Activated CD8-positive, alpha-beta T cell treated with anti-CD3 and anti-CD28 coated beads for 36 hours (primary cell): ENCODE results near the gene OR4D11. TPM values are rescaled to one million over a fixed set of nuclear protein-coding genes. Genes with fewer than 3 reads are reported as not detected.
"Not testable (repeated sequence)": the region's sequence is repeated elsewhere in the genome, so short reads cannot be mapped to it uniquely, and the experiment has no call there.

Experiments used
- ATAC-seq: fragments of 200-7000 bp; cut with Tn5 transposase; one replicate; pipeline ENCODE4 v1.10.0; 2021; ENCODE audit warnings: mild to moderate bottlenecking, moderate library complexity
- CTCF ChIA-PET: fragments of 350-600 bp; sonication (Branson Sonifier 250); formaldehyde crosslinking; loops from one replicate; lab custom pipeline; 2021; ENCODE audit warnings: antibody characterized with exemption; lab: Charles Lee
- POLR2A ChIA-PET: fragments of 350-600 bp; sonication (Branson Sonifier 250); formaldehyde crosslinking; loops from one replicate; lab custom pipeline; 2021; ENCODE audit warnings: antibody characterized with exemption; lab: Charles Lee
- DNase-seq: peaks from one replicate; pipeline ENCODE4 v3.0.0-alpha.2; 2020
- H3K27ac Mint-ChIP-seq: one replicate; pipeline ENCODE4 v1.8.0; 2021; ENCODE audit warnings: mild to moderate bottlenecking, mixed read lengths
- H3K27me3 Mint-ChIP-seq: one replicate; pipeline ENCODE4 v1.8.0; 2021; ENCODE audit warnings: mixed read lengths
- H3K36me3 Mint-ChIP-seq: one replicate; pipeline ENCODE4 v1.8.0; 2021; ENCODE audit warnings: low read depth, mixed read lengths
- H3K4me1 Mint-ChIP-seq: one replicate; pipeline ENCODE4 v1.8.0; 2021; ENCODE audit warnings: low read depth, mixed read lengths
- H3K4me3 Mint-ChIP-seq: one replicate; pipeline ENCODE4 v1.8.0; 2021; ENCODE audit warnings: mild to moderate bottlenecking, moderate library complexity, mixed read lengths
- H3K9me3 Mint-ChIP-seq: one replicate; pipeline ENCODE4 v1.8.0; 2021; ENCODE audit warnings: mixed read lengths
- intact Hi-C: fragments of 100-400 bp; cut with micrococcal nuclease; formaldehyde crosslinking; loops from one replicate; pipeline ENCODE4 v1.10.0; 2022
- total RNA-seq, 2 experiments: library from RNA; stranded (reverse); gene quantifications; one replicate each; pipeline ENCODE4 v1.2.3, GENCODE V29; 2021
- TF ChIP-seq, protein P1 (sequence below): fragments of 200-600 bp; IDR thresholded peaks from one replicate; pipeline ENCODE4 v1.8.0; 2022; ENCODE audit warnings: antibody characterized with exemption, mild to moderate bottlenecking

Gene OR4D11
- total RNA-seq, 2 experiments from 2014 or later = not detected

GRCh38 chr11:59534676-59535075 lies 31.3 kb downstream of the OR4D11 start:
- peaks cover 2% of the 10 kb centered on the region for H3K27me3 Mint-ChIP-seq
- DNase-seq (no peak), ATAC-seq (no peak)
- no peaks in the 10 kb centered on the region for H3K36me3 Mint-ChIP-seq
- no peak overlapping the region for H3K27ac Mint-ChIP-seq
- no peaks in the 10 kb centered on the region for H3K9me3 Mint-ChIP-seq
- peaks cover 10% of the 10 kb centered on the region for H3K4me1 Mint-ChIP-seq
- CTCF ChIA-PET = interaction anchor here (1.2 to 1.4 kb wide), 2 partner anchors 105 to 145 kb away, joined by 3 read pairs; no protein-coding TSS in a partner anchor
- POLR2A ChIA-PET = no interaction called here
- TF ChIP-seq, protein P1, sequence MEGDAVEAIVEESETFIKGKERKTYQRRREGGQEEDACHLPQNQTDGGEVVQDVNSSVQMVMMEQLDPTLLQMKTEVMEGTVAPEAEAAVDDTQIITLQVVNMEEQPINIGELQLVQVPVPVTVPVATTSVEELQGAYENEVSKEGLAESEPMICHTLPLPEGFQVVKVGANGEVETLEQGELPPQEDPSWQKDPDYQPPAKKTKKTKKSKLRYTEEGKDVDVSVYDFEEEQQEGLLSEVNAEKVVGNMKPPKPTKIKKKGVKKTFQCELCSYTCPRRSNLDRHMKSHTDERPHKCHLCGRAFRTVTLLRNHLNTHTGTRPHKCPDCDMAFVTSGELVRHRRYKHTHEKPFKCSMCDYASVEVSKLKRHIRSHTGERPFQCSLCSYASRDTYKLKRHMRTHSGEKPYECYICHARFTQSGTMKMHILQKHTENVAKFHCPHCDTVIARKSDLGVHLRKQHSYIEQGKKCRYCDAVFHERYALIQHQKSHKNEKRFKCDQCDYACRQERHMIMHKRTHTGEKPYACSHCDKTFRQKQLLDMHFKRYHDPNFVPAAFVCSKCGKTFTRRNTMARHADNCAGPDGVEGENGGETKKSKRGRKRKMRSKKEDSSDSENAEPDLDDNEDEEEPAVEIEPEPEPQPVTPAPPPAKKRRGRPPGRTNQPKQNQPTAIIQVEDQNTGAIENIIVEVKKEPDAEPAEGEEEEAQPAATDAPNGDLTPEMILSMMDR = no peak
- H3K4me3 Mint-ChIP-seq = no peak overlapping the region
- intact Hi-C loops = no loop called here

GRCh38 chr11:59542142-59542810 lies 38.9 kb downstream of the OR4D11 start:
- no peak overlapping the region for H3K27ac Mint-ChIP-seq
- intact Hi-C loops = loop anchor here (10.0 kb wide), 1 partner anchor 263 kb away; no protein-coding TSS in a partner anchor
- H3K36me3 Mint-ChIP-seq = no peaks in the 10 kb centered on the region
- CTCF ChIA-PET = no interaction called here
- no peaks in the 10 kb centered on the region for H3K27me3 Mint-ChIP-seq
- no peaks in the 10 kb centered on the region for H3K9me3 Mint-ChIP-seq
- ATAC-seq (no peak), DNase-seq (no peak)
- TF ChIP-seq, protein P1 = no peak
- H3K4me3 Mint-ChIP-seq = no peak overlapping the region
- H3K4me1 Mint-ChIP-seq = peaks cover 6% of the 10 kb centered on the region
- POLR2A ChIA-PET = interaction anchor here (0.7 kb wide), 1 partner anchor 21 kb away, joined by 4 read pairs; no protein-coding TSS in a partner anchor

GRCh38 chr11:59543713-59544112 lies 40.3 kb downstream of the OR4D11 start:
- intact Hi-C loops = loop anchor here (10.0 kb wide), 1 partner anchor 261 kb away; no protein-coding TSS in a partner anchor
- H3K4me3 Mint-ChIP-seq, ATAC-seq, H3K4me1 Mint-ChIP-seq, H3K27ac Mint-ChIP-seq, CTCF ChIA-PET, POLR2A ChIA-PET, H3K36me3 Mint-ChIP-seq, DNase-seq, H3K27me3 Mint-ChIP-seq, H3K9me3 Mint-ChIP-seq: not testable (repeated sequence)

DNA sequence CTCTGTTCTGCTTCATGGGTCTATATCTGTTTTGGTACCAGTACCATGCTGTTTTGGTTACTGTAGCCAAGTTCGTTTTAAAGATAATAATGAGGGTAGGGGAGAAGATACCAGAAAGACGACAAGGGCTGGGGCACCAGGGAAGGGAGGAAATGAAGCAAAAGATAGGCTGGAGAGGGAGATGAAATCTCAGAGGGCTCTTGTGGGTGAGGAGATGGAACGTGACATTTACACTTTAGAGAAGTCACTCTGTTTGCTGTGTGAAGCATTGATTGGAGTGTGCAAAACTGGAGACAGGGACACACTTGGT lies 41.4 kb downstream of the OR4D11 start:
- no peak overlapping the region for H3K4me3 Mint-ChIP-seq
- POLR2A ChIA-PET = no interaction called here

DNA sequence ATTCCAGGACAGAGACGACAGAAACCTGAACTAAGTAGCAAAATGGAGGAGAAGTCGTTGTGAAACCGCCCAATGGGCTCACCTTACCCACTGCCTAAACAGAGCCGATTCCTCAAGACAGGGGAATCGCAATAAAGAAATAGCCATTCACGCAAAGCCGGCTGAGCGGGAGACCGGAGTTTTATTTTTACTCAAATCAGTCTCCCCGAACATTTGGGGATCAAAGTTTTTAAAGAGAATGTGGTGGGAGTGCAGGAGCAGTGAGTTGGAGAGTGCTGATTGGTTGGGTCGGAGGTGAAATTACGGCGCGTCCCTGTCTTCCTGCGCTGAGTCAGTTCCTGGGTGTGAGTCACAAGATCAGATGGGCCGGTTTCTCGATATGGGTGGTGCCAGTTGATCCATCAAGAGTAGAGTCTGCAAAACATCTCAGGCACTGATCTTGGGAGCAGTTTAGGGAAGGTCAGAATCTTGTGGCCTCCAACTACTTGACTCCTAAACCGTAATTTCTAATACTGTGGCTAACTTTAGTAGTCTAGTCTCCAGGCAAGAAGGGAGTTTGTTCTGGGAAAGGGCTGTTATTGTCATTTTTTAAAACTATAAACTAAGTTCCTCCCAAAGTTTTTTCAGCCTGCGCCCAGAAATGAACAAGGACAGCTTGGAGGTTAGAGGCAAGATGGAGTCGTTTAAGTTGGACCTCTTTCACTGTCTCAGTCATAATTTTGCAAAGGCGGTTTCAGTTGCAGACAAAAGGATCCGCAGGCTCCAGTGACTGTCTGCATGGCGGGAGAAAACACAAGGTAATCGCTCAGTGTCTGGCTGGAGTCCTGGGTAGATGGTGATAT lies 42.0 kb downstream of the OR4D11 start:
- intact Hi-C loops = loop anchor here (10.0 kb wide), 1 partner anchor 259 kb away; no protein-coding TSS in a partner anchor
- Mint-ChIP-seq H3K27me3 (no peaks in the 10 kb centered on the region), H3K27ac (no peak overlapping the region), H3K4me3 (no peak overlapping the region), H3K4me1 (peaks cover 12% of the 10 kb centered on the region), H3K36me3 (no peaks in the 10 kb centered on the region), H3K9me3 (no peaks in the 10 kb centered on the region)
- DNase-seq (no peak), ATAC-seq (no peak)
- CTCF ChIA-PET = no interaction called here
- TF ChIP-seq, protein P1 = no peak
- POLR2A ChIA-PET = no interaction called here

More for the DNA sequence above, 41.4 kb downstream of the OR4D11 start:
- ATAC-seq (no peak), DNase-seq (no peak)
- Mint-ChIP-seq H3K4me1 (peaks cover 12% of the 10 kb centered on the region), H3K27ac (no peak overlapping the region), H3K36me3 (no peaks in the 10 kb centered on the region), H3K9me3 (no peaks in the 10 kb centered on the region), H3K27me3 (no peaks in the 10 kb centered on the region)
- TF ChIP-seq, protein P1 = no peak
- intact Hi-C loops = loop anchor here (10.0 kb wide), 1 partner anchor 260 kb away; no protein-coding TSS in a partner anchor
- CTCF ChIA-PET = no interaction called here

DNA sequence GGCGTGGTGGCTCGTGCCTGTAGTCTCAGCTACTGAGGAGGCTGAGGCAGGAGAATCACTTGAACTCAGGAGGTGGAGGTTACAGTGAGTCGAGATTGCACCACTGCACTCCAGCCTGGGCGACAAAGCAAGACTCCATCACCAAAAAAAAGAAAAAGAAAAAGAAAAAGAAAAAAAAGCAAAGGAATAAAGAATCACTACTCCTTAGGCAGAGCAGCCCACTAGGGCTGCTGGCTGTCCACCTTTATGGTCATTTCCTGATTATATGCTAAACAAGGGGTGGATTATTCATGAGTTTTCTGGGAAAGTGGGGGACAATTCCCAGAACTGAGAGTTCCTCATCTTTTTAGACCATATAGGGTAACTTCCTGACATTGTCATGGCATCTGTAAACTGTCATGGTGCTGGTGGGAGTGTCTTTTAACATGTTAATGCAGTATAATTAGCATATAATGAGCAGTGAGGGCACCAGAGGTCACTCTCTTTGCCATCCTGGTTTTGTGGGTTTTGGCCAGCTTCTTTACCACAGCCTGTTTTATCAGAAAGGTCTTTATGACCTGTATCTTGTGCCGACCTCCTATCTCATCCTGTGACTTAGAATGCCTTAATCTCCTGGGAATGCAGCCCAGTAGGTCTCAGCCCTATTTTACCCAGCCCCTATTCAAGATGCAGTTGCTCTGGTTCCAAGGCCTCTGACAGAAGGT lies 44.4 kb downstream of the OR4D11 start:
- H3K9me3 Mint-ChIP-seq, H3K4me3 Mint-ChIP-seq, ATAC-seq, H3K27ac Mint-ChIP-seq, H3K36me3 Mint-ChIP-seq, H3K27me3 Mint-ChIP-seq, POLR2A ChIA-PET: not testable (repeated sequence)
- CTCF ChIA-PET = interaction anchor here (3.5 kb wide), 1 partner anchor 10 kb away, joined by 26 read pairs; no protein-coding TSS in a partner anchor
- intact Hi-C loops = loop anchor here (10.0 kb wide), 1 partner anchor 257 kb away; no protein-coding TSS in a partner anchor
- peak; percentile 14 for DNase-seq
- H3K4me1 Mint-ChIP-seq = peaks cover 23% of the 10 kb centered on the region
